Adrenal gland (tissue), 12 donors: ENCODE data around the gene MED17. TPM values are rescaled to one million over a fixed set of nuclear protein-coding genes. Genes with fewer than 3 reads are reported as not detected.

Experiments used
- DNase-seq, 7 donors: peaks; one replicate each; pipeline ENCODE4 v3.0.0-alpha.2; 2019 to 2020
- H3K27ac ChIP-seq, 5 donors: fragments of 200-600 bp; sonication (generic) in 4 of 5; 1 replicate in 3 of 5; 2 replicates in 2 of 5; pipeline versions ENCODE4 v1.5.1 to v1.8.0; 2016 to 2020; ENCODE audit warnings: mild to moderate bottlenecking in 1 of 5
- H3K27me3 ChIP-seq: fragments of 200-600 bp; 2 replicates; pipeline ENCODE4 v1.8.0; 2021
- H3K36me3 ChIP-seq, 2 donors: fragments of 200-600 bp; replicated peaks in 1 of 2; 1 replicate in 1 of 2; 2 replicates in 1 of 2; pipeline versions ENCODE4 v1.5.1 to v1.8.0; 2018 to 2022
- H3K4me1 ChIP-seq, 2 donors: fragments of 200-600 bp; replicated peaks in 1 of 2; 1 replicate in 1 of 2; 2 replicates in 1 of 2; pipeline versions ENCODE4 v1.5.1 to v1.8.0; 2018 to 2021
- H3K4me3 ChIP-seq, 4 donors: fragments of 200-600 bp; sonication (generic) in 3 of 4; one replicate each; pipeline ENCODE4 v1.5.1; 2016 to 2018
- H3K9me3 ChIP-seq, 3 donors: fragments of 200-600 bp; sonication (generic) in 1 of 3; replicated peaks in 1 of 3; 1 replicate in 2 of 3; 2 replicates in 1 of 3; pipeline versions ENCODE4 v1.5.1 to v1.8.0; 2016 to 2021
- POLR2A ChIP-seq, 2 donors: fragments of 450-650 bp; IDR thresholded peaks; one replicate each; pipeline ENCODE4 v1.6.1; 2017; ENCODE audit warnings: antibody characterized with exemption in 2 of 2, mild to moderate bottlenecking in 2 of 2, moderate library complexity in 1 of 2
- WGBS, 4 donors: extraction: QIAGEN DNeasy Blood & Tissue Kit in 2 of 4; methylation state at CpG; one replicate each; pipeline versions ENCODE4 v1.1.5 to v1.1.7; 2013 to 2017; 5-methylcytosine and 5-hydroxymethylcytosine counted together
- intact Hi-C, 2 donors: fragments of 100-400 bp; cut with DNase I; formaldehyde crosslinking; loops; one replicate each; pipeline versions ENCODE4 v1.14.1 to v1.15.0; 2022 to 2023
- polyA plus RNA-seq, 3 donors: library from polyadenylated mRNA; stranded (reverse); fragments of 200-250 nt in 2 of 3; fragments of 350-450 nt in 1 of 3; fragmentation: Illumina TruSeq in 1 of 3; extraction: RNeasy Lipid Tissue Mini Kit (QIAGEN cat#74804) in 1 of 3; gene quantifications; one replicate each; pipeline ENCODE4 v1.2.3, GENCODE V29; 2013 to 2014
- total RNA-seq, 9 donors: library from RNA; depleted of rRNA in 4 of 9; stranded (reverse); fragments of >200 nt in 4 of 9; fragments of 120-200 nt in 1 of 9; fragmentation: NEBNext Ultra II Directional in 1 of 9; extraction: Animal tissue kit (Norgen Biotek cat#: 25700) in 1 of 9; gene quantifications; one replicate each; pipeline versions ENCODE4 v1.1.0 to v1.2.4, GENCODE V29; 2013 to 2023
- TF ChIP-seq, protein P1 (sequence below), 6 experiments: fragments of 450-650 bp in 4 of 6; fragments of 200-600 bp in 2 of 6; sonication (generic) in 1 of 6; IDR thresholded peaks; 1 replicate in 5 of 6; 2 replicates in 1 of 6; pipeline versions ENCODE4 v1.5.1 to v1.8.0; 2016 to 2021; ENCODE audit warnings: antibody characterized with exemption in 6 of 6, mild to moderate bottlenecking in 2 of 6, moderate library complexity in 1 of 6
- donor health status: healthy with polysubstance abuse.
- donor health status: Bipolar disorder and iron deficiency.
- donor health status: DM: yes; HTN: yes; CAD: no.
- donor health status: DM: no; HTN: no; CAD: no.
- donor health status: DM: no; HTN: no; CAD: no.
- donor health status: DM: yes; HTN: yes; CAD: no.

Gene MED17
- total and polyA plus RNA-seq, 12 donors = 8.4 to 32.0 (median 21.1) TPM

DNA sequence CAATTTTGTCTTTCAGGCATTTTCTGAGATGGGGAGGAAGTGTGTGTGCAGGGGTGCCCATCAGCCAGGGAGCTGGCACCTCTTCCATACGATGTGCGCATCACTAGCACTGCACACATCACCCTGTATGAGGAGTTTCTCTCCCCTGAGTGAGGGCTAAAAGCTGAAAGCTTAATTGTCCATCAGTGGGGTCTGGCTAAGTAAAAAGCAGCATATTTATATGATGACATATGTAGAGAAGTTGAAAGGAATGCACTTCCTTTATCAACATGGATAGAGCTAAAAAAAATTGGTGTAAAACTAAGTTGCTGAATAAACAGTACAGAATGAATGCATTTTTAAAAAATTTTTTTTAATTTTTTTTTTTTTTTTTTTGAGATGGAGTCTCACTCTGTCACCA is 62.3 kb downstream of the MED17 start:
- Histone ChIP-seq H3K27ac (no peak overlapping the region), H3K4me3 (no peak overlapping the region), H3K4me1 (peaks cover 0 to 3% of the 10 kb centered on the region in 2 donors), H3K36me3 (no peaks in the 10 kb centered on the region), H3K9me3 (no peaks in the 10 kb centered on the region), H3K27me3 (no peaks in the 10 kb centered on the region)
- WGBS, 4 donors = 78 to 91% (median 84%) methylated on average over 2 of the region's 2 CpGs
- TF ChIP-seq POLR2A (IDR thresholded peaks at IDR 0.05) = no peak
- TF ChIP-seq, protein P1, sequence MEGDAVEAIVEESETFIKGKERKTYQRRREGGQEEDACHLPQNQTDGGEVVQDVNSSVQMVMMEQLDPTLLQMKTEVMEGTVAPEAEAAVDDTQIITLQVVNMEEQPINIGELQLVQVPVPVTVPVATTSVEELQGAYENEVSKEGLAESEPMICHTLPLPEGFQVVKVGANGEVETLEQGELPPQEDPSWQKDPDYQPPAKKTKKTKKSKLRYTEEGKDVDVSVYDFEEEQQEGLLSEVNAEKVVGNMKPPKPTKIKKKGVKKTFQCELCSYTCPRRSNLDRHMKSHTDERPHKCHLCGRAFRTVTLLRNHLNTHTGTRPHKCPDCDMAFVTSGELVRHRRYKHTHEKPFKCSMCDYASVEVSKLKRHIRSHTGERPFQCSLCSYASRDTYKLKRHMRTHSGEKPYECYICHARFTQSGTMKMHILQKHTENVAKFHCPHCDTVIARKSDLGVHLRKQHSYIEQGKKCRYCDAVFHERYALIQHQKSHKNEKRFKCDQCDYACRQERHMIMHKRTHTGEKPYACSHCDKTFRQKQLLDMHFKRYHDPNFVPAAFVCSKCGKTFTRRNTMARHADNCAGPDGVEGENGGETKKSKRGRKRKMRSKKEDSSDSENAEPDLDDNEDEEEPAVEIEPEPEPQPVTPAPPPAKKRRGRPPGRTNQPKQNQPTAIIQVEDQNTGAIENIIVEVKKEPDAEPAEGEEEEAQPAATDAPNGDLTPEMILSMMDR (IDR thresholded peaks at IDR 0.05) = no peak
- intact Hi-C loops = no loop called here
- DNase-seq = no peak

DNA sequence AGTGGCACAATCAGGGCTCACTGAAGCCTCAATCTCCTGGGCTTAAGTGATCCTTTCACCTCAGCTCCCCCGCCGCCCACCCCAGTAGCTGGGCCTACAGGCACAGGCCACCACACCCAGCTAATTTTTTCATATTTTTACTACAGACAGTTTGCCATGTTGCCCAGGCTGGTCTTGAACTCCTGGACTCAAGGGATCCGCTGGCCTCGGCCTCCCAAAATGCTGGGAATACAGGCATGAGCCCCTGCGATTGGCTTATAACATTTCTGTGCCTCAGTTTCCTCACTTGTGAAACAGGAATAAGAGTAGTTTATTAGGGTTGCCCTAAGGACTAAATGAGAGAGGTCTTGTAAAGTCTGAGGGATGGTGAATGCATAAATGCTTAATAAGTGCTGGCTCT is 65.1 kb downstream of the MED17 start:
- Histone ChIP-seq H3K9me3 (no peaks in the 10 kb centered on the region), H3K27me3 (no peaks in the 10 kb centered on the region), H3K4me1 (peaks cover 0 to 3% of the 10 kb centered on the region in 2 donors), H3K36me3 (no peaks in the 10 kb centered on the region), H3K27ac (no peak overlapping the region), H3K4me3 (no peak overlapping the region)
- TF ChIP-seq, protein P1 (IDR thresholded peaks at IDR 0.05) = no peak
- no peak for TF ChIP-seq POLR2A (IDR thresholded peaks at IDR 0.05)
- 94 to 99% (median 97%) methylated on average over 5 of the region's 5 CpGs for WGBS, 4 donors
- DNase-seq = no peak
- intact Hi-C loops = no loop called here

DNA sequence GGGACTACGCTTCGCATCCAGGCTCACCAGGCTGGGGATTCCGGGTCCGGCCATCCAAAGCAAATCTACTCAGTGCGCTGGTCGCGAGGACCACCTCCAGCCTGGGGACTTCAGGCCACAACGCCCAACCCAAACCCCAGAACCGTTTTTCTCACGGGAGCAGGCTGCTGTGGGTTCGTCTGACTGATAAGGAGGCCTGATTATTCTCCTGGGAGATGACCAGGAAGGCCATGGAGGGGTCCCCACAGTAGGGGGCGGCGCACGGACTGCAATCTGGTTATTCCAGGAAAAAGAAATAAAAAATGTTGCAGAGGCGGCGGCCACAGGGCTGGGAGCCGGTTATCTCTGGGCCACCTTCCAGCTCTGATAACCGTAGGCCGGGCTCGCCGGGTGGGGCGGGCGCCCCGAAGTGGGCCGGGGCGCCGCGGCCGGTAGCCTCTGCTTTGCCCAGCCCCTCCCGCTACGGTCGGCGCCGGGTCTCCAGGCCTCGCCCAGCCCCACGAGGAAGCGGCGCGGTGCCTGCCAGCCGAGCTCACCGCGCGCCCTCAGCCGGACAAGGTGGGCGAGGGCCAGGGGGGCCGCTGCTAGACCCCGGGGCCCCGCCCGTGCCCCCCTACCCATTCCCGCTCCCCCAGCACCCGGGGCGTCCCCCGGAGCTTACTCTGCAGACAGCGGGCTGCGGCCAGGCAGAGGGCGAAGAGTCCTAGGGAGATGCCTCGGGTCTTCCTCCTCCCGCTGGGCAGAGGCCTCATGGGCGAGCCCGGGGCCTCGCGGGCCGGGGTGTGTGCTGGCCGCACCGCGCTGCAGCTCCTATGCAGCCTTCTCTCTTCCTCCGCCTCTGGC is 65.9 kb downstream of the MED17 start:
- intact Hi-C loops = no loop called here
- WGBS, 4 donors = 7 to 18% (median 11%) methylated on average over 28 to 67 of the region's 67 CpGs
- Histone ChIP-seq H3K4me1 (peaks cover 0 to 3% of the 10 kb centered on the region in 2 donors), H3K36me3 (no peaks in the 10 kb centered on the region), H3K27me3 (no peaks in the 10 kb centered on the region), H3K4me3 (peak overlapping the region in 2 of 4 donors; percentile 57 to 69), H3K27ac (peak overlapping the region in 1 of 5 donors; percentile 29), H3K9me3 (no peaks in the 10 kb centered on the region)
- no peak for TF ChIP-seq POLR2A (IDR thresholded peaks at IDR 0.05)
- TF ChIP-seq, protein P1 (IDR thresholded peaks at IDR 0.05) = no peak
- peak in 6 of 7 donors; percentile 17 to 33 (median 30) for DNase-seq

DNA sequence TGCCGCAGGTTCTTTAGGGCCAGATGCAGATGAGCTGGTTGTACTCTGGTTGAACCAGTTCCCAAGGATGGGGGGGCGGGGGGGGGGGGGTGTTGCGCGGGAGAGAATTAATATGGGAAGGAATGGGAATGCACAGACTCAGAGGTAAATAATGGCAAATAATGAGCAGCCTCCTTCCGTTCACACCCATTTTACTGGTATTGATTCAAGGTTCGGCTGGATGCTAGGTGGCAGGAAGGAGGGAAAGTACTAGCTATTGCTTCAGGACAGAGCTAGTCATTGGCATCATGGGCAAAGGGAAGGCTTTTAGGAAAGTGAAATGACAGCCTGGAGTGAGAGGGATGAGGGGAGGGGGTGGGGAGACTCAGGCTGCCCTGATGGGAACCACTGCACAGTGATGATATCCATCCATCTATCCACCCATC is 66.5 kb downstream of the MED17 start, which contains the start of gene VSTM5:
VSTM5 (minus strand) TSS at position 25 of the 425 bp plus-strand sequence. CDS start 116 bp downstream, outside the sequence.
- Histone ChIP-seq H3K27me3 (no peaks in the 10 kb centered on the region), H3K4me3 (peak within 1 kb of the TSS in 2 of 4 donors; percentile 57 to 69), H3K27ac (peak within 1 kb of the TSS in 1 of 5 donors; percentile 29), H3K4me1 (peaks cover 0 to 3% of the 10 kb centered on the region in 2 donors), H3K9me3 (no peaks in the 10 kb centered on the region), H3K36me3 (no peaks in the 10 kb centered on the region)
- intact Hi-C loops = no loop called here
- no peak for TF ChIP-seq POLR2A (IDR thresholded peaks at IDR 0.05)
- TF ChIP-seq, protein P1 (IDR thresholded peaks at IDR 0.05) = no peak
- 20 to 33% (median 23%) methylated on average over 6 of the region's 6 CpGs for WGBS, 4 donors
- DNase-seq = no peak
